H9 (cell line): ENCODE data around the gene MINDY4B. TPM values are rescaled to one million over a fixed set of nuclear protein-coding genes. Genes with fewer than 3 reads are reported as not detected.
A peak's percentile ranks its signal among the peaks of the same experiment; 100 is the strongest.

Experiments
- DNase-seq: peaks from one replicate; pipeline ENCODE4 v3.0.0-alpha.2; 2017
- H2AFZ ChIP-seq: one replicate; pipeline ENCODE4 v1.6.1; 2013; ENCODE audit warnings: mild to moderate bottlenecking, low read length, control low read depth, moderate library complexity
- H2AK5ac ChIP-seq: 2 replicates; pipeline ENCODE4 v1.6.1; 2013; ENCODE audit warnings: low read length, control low read depth, mixed read lengths; ENCODE audit not compliant: insufficient read length
- H2BK120ac ChIP-seq: one replicate; pipeline ENCODE4 v1.6.1; 2013; ENCODE audit warnings: low read depth, mild to moderate bottlenecking, low read length, control low read depth, inconsistent platforms; ENCODE audit not compliant: poor library complexity, severe bottlenecking
- H2BK12ac ChIP-seq: 2 replicates; pipeline ENCODE4 v1.6.1; 2013; ENCODE audit warnings: low read length, control low read depth, mixed read lengths, low read depth; ENCODE audit not compliant: insufficient read length
- H2BK15ac ChIP-seq: 2 replicates; pipeline ENCODE4 v1.6.1; 2013; ENCODE audit warnings: low read depth, low read length, control low read depth
- H2BK20ac ChIP-seq: one replicate; pipeline ENCODE4 v1.6.1; 2013; ENCODE audit warnings: low read depth, mild to moderate bottlenecking, low read length, control low read depth, inconsistent platforms; ENCODE audit not compliant: poor library complexity, severe bottlenecking
- H2BK5ac ChIP-seq: 2 replicates; pipeline ENCODE4 v1.6.1; 2013; ENCODE audit warnings: low read length, control low read depth, mixed read lengths; ENCODE audit not compliant: insufficient read length
- H3K14ac ChIP-seq: 2 replicates; pipeline ENCODE4 v1.6.1; 2013; ENCODE audit warnings: low read length, control low read depth; ENCODE audit not compliant: insufficient read depth
- H3K18ac ChIP-seq: 2 replicates; pipeline ENCODE4 v1.6.1; 2013; ENCODE audit warnings: low read depth, mild to moderate bottlenecking, mixed read lengths, low read length, control low read depth; ENCODE audit not compliant: insufficient read length
- H3K23ac ChIP-seq: 2 replicates; pipeline ENCODE4 v1.6.1; 2013; ENCODE audit warnings: low read length, control low read depth, mixed read lengths, low read depth; ENCODE audit not compliant: insufficient read length
- H3K23me2 ChIP-seq: 2 replicates; pipeline ENCODE4 v1.6.1; 2013; ENCODE audit warnings: low read depth, mild to moderate bottlenecking, mixed read lengths, low read length, control low read depth; ENCODE audit not compliant: insufficient read length, poor library complexity, severe bottlenecking
- H3K27ac ChIP-seq: 2 replicates; pipeline ENCODE4 v1.5.1; 2013; ENCODE audit warnings: low read length, control low read depth, mixed read lengths, low read depth; ENCODE audit not compliant: insufficient read length
- H3K27me3 ChIP-seq: 2 replicates; pipeline ENCODE4 v1.6.1; 2013; ENCODE audit warnings: low read length, control low read depth, inconsistent platforms; ENCODE audit not compliant: insufficient read depth
- H3K4ac ChIP-seq: 2 replicates; pipeline ENCODE4 v1.6.1; 2013; ENCODE audit warnings: low read depth, mild to moderate bottlenecking, control low read depth, inconsistent platforms, low read length, moderate library complexity
- H3K4me1 ChIP-seq: 2 replicates; pipeline ENCODE4 v1.6.1; 2013; ENCODE audit warnings: low read length, control low read depth, inconsistent platforms; ENCODE audit not compliant: insufficient read depth
- H3K4me2 ChIP-seq: 2 replicates; pipeline ENCODE4 v1.6.1; 2013; ENCODE audit warnings: low read length, control low read depth, mixed read lengths; ENCODE audit not compliant: insufficient read length, insufficient read depth
- H3K56ac ChIP-seq: 2 replicates; pipeline ENCODE4 v1.6.1; 2013; ENCODE audit warnings: low read depth, mild to moderate bottlenecking, mixed read lengths, low read length, control low read depth; ENCODE audit not compliant: insufficient read length
- H3K79me1 ChIP-seq: 2 replicates; pipeline ENCODE4 v1.6.1; 2013; ENCODE audit warnings: low read depth, mild to moderate bottlenecking, moderate library complexity, low read length, control low read depth, inconsistent platforms; ENCODE audit not compliant: insufficient read depth, poor library complexity, severe bottlenecking
- H3K79me2 ChIP-seq: 2 replicates; pipeline ENCODE4 v1.6.1; 2013; ENCODE audit warnings: low read length, control low read depth, inconsistent platforms; ENCODE audit not compliant: insufficient read depth
- H3K9ac ChIP-seq: 2 replicates; pipeline ENCODE4 v1.6.1; 2013; ENCODE audit warnings: low read length, control low read depth, mixed read lengths; ENCODE audit not compliant: insufficient read length; ENCODE audit errors: extremely low read depth
- H3K9me3 ChIP-seq: one replicate; pipeline ENCODE4 v1.6.1; 2013; ENCODE audit warnings: low read depth, low read length, inconsistent platforms; ENCODE audit not compliant: control insufficient read depth
- H3T11ph ChIP-seq: one replicate; pipeline ENCODE4 v1.6.1; 2013; ENCODE audit warnings: mild to moderate bottlenecking, low read length, control low read depth, inconsistent platforms
- H4K20me1 ChIP-seq: one replicate; pipeline ENCODE4 v1.6.1; 2013; ENCODE audit not compliant: control insufficient read depth, insufficient read length, insufficient read depth
- H4K5ac ChIP-seq: 2 replicates; pipeline ENCODE4 v1.6.1; 2013; ENCODE audit warnings: low read depth, mild to moderate bottlenecking, mixed read lengths, low read length, control low read depth; ENCODE audit not compliant: insufficient read length
- H4K8ac ChIP-seq: replicated peaks from 2 replicates; pipeline ENCODE4 v1.6.1; 2013; ENCODE audit warnings: low read length, control low read depth, mixed read lengths, low read depth; ENCODE audit not compliant: insufficient read length
- H4K91ac ChIP-seq: 2 replicates; pipeline ENCODE4 v1.6.1; 2013; ENCODE audit warnings: low read depth, mild to moderate bottlenecking, moderate library complexity, mixed read lengths, low read length, control low read depth; ENCODE audit not compliant: insufficient read length
- H3K27ac Mint-ChIP-seq, 3 experiments: 2 replicates in 2 of 3; 3 replicates in 1 of 3; pipeline ENCODE4 v1.8.0; 2020 to 2021; ENCODE audit warnings: mixed read lengths in 3 of 3, mild to moderate bottlenecking in 1 of 3, moderate library complexity in 1 of 3
- H3K27me3 Mint-ChIP-seq: 2 replicates; pipeline ENCODE4 v1.8.0; 2021; ENCODE audit warnings: low read depth, mild to moderate bottlenecking, moderate library complexity, mixed read lengths
- H3K36me3 Mint-ChIP-seq, 3 experiments: 2 replicates in 2 of 3; 3 replicates in 1 of 3; pipeline ENCODE4 v1.8.0; 2020 to 2021; ENCODE audit warnings: low read depth in 3 of 3, mixed read lengths in 3 of 3; ENCODE audit not compliant: insufficient read depth in 1 of 3
- H3K4me1 Mint-ChIP-seq, 2 experiments: 2 replicates each; pipeline ENCODE4 v1.8.0; 2020; ENCODE audit warnings: mixed read lengths in 2 of 2
- H3K4me3 Mint-ChIP-seq, 2 experiments: 2 replicates in 1 of 2; 3 replicates in 1 of 2; pipeline ENCODE4 v1.8.0; 2020 to 2021; ENCODE audit warnings: mild to moderate bottlenecking in 2 of 2, mixed read lengths in 2 of 2, moderate library complexity in 1 of 2
- H3K9me3 Mint-ChIP-seq, 2 experiments: 2 replicates in 1 of 2; 3 replicates in 1 of 2; pipeline ENCODE4 v1.8.0; 2020; ENCODE audit warnings: mild to moderate bottlenecking in 2 of 2, mixed read lengths in 2 of 2, moderate library complexity in 1 of 2
- CTCF ChIP-seq: fragments of 200-600 bp; sonication (generic); conservative IDR thresholded peaks from 3 replicates; pipeline ENCODE4 v1.8.0; 2021; ENCODE audit warnings: antibody characterized with exemption, mild to moderate bottlenecking
- WGBS: extraction: QIAGEN DNeasy Blood & Tissue Kit; methylation state at CpG from one replicate; pipeline ENCODE4 v1.1.7; 2013; ENCODE audit warnings: missing lambda C conversion rate, low lambda C conversion rate, mixed read lengths; ENCODE audit not compliant: insufficient read length; ENCODE audit errors: extremely low coverage; 5-methylcytosine and 5-hydroxymethylcytosine counted together
- total RNA-seq: library from RNA; stranded (reverse); gene quantifications from 2 replicates; pipeline ENCODE4 v1.2.1, GENCODE V29; 2021

Gene MINDY4B
- total RNA-seq, 1 experiment from 2014 or later: not detected

GRCh38 chr3:150917951-150918350 is 12.7 kb upstream of the MINDY4B start:
- no peak overlapping the region for H3K9ac ChIP-seq
- H3K4me1 ChIP-seq: peaks cover 2% of the 10 kb centered on the region
- no peak overlapping the region for H3K18ac ChIP-seq
- H3K4me2 ChIP-seq: no peak overlapping the region
- Mint-ChIP-seq H3K36me3 (no peaks in the 10 kb centered on the region), H3K4me3 (no peak overlapping the region), H3K4me1 (peaks cover 25 to 32% of the 10 kb centered on the region in 2 experiments), H3K27ac (peak overlapping the region in 1 of 3 experiments; percentile 23; a peak in 1 of 7 replicates), H3K27me3 (no peaks in the 10 kb centered on the region), H3K9me3 (no peaks in the 10 kb centered on the region)
- no peak overlapping the region for H2BK5ac ChIP-seq
- no peak overlapping the region for H2BK20ac ChIP-seq
- no peak overlapping the region for H3K56ac ChIP-seq
- H3K4ac ChIP-seq: no peak overlapping the region
- H4K20me1 ChIP-seq: no peaks in the 10 kb centered on the region
- H3K27ac ChIP-seq: no peak overlapping the region
- no peak overlapping the region for H2BK120ac ChIP-seq
- no peak overlapping the region for H2AFZ ChIP-seq
- H3K9me3 ChIP-seq: no peaks in the 10 kb centered on the region
- H3K23ac ChIP-seq: no peak overlapping the region
- no peak overlapping the region for H3T11ph ChIP-seq
- H4K8ac ChIP-seq: no peak overlapping the region
- no peaks in the 10 kb centered on the region for H3K23me2 ChIP-seq
- DNase-seq: no peak
- no peaks in the 10 kb centered on the region for H3K79me2 ChIP-seq
- no peak overlapping the region for H2BK15ac ChIP-seq
- TF ChIP-seq CTCF: no peak
- H4K91ac ChIP-seq: no peak overlapping the region
- WGBS: no CpG with 5 or more reads among the region's 7 CpGs
- no peaks in the 10 kb centered on the region for H3K79me1 ChIP-seq
- H2BK12ac ChIP-seq: no peak overlapping the region
- H2AK5ac ChIP-seq: no peak overlapping the region
- H3K27me3 ChIP-seq: no peaks in the 10 kb centered on the region
- no peak overlapping the region for H3K14ac ChIP-seq
- no peak overlapping the region for H4K5ac ChIP-seq
